CD4-positive, alpha-beta T cell treated with Interleukin-21 for 1 hour (primary cell): ENCODE measurements around the gene ZBTB7C.
A peak's percentile ranks its signal among the peaks of the same experiment; 100 is the strongest.

Experiments used
- DNase-seq: peaks from one replicate; pipeline ENCODE4 v3.0.0-alpha.2; 2020

Gene ZBTB7C

GRCh38 chr18:48026216-48026615, 383.0 kb downstream of the ZBTB7C start:
- no peak for DNase-seq

GRCh38 chr18:48024881-48025660, 384.1 kb downstream of the ZBTB7C start:
- DNase-seq, result no peak

- DNase-seq, result no peak
Measured at GRCh38 chr18:48024009-48024512, 385.1 kb downstream of the ZBTB7C start.

GRCh38 chr18:48023334-48024008, 385.7 kb downstream of the ZBTB7C start:
- DNase-seq, result no peak

GRCh38 chr18:48022531-48023329, 386.5 kb downstream of the ZBTB7C start:
- peak; percentile 56 for DNase-seq

GRCh38 chr18:48022021-48022420, 387.2 kb downstream of the ZBTB7C start:
- DNase-seq, result no peak

- no peak for DNase-seq
Measured at GRCh38 chr18:48021273-48021914, 387.8 kb downstream of the ZBTB7C start.

GRCh38 chr18:48020337-48021250, 388.6 kb downstream of the ZBTB7C start:
- DNase-seq, result no peak

GRCh38 chr18:48019557-48020325, 389.4 kb downstream of the ZBTB7C start:
- DNase-seq, result no peak

- DNase-seq, result no peak
Measured at GRCh38 chr18:48018851-48019250, 390.3 kb downstream of the ZBTB7C start.

GRCh38 chr18:48017635-48018034, 391.5 kb downstream of the ZBTB7C start:
- no peak for DNase-seq

- DNase-seq, result no peak
Measured at GRCh38 chr18:48013162-48013561, 396.0 kb downstream of the ZBTB7C start.

- no peak for DNase-seq
Measured at GRCh38 chr18:48011926-48012465, 397.2 kb downstream of the ZBTB7C start.

GRCh38 chr18:48010264-48010663, 398.9 kb downstream of the ZBTB7C start:
- DNase-seq, result no peak

- no peak for DNase-seq
Measured at GRCh38 chr18:48009116-48009745, 400.0 kb downstream of the ZBTB7C start.

- peak; percentile 37 for DNase-seq
Measured at GRCh38 chr18:48007955-48008701, 401.1 kb downstream of the ZBTB7C start.

- DNase-seq, result no peak
Measured at GRCh38 chr18:48007381-48007780, 401.8 kb downstream of the ZBTB7C start.

- no peak for DNase-seq
Measured at GRCh38 chr18:48006415-48007175, 402.6 kb downstream of the ZBTB7C start.

GRCh38 chr18:48004577-48004976, 404.6 kb downstream of the ZBTB7C start:
- DNase-seq, result no peak
